Kidney (tissue), 14 donors: ENCODE data around the gene ABHD16A. TPM values are rescaled to one million over a fixed set of nuclear protein-coding genes. Genes with fewer than 3 reads are reported as not detected.

Experiments
- DNase-seq, 5 donors: peaks; one replicate each; pipeline ENCODE4 v3.0.0-alpha.2; 2013 to 2020
- FAIRE-seq: peaks from 2 replicates; lab custom pipeline; 2012; peaks lifted over from hg19 to GRCh38; lab: Jason Lieb, UNC
- H3K27ac ChIP-seq, 2 donors: one replicate each; pipeline ENCODE4 v1.7.0; 2013; ENCODE audit warnings: low read depth in 2 of 2, low read length in 2 of 2, inconsistent platforms in 1 of 2
- H3K27me3 ChIP-seq: one replicate; pipeline ENCODE4 v1.7.1; 2013; ENCODE audit warnings: low read length, inconsistent platforms; ENCODE audit not compliant: control insufficient read depth, insufficient read depth
- H3K36me3 ChIP-seq, 3 donors: one replicate each; pipeline versions ENCODE4 v1.7.0 to v1.7.1; 2013; ENCODE audit warnings: low read length in 3 of 3, control low read depth in 1 of 3, inconsistent platforms in 1 of 3; ENCODE audit not compliant: insufficient read depth in 3 of 3, control insufficient read depth in 2 of 3
- H3K4me1 ChIP-seq, 3 donors: one replicate each; pipeline versions ENCODE4 v1.7.0 to v1.7.1; 2013; ENCODE audit warnings: low read length in 3 of 3, inconsistent platforms in 1 of 3, low read depth in 1 of 3; ENCODE audit not compliant: control insufficient read depth in 2 of 3, insufficient read depth in 2 of 3
- H3K4me3 ChIP-seq, 3 donors: one replicate each; pipeline versions ENCODE4 v1.7.0 to v1.8.1; 2013; ENCODE audit warnings: low read length in 3 of 3, control low read depth in 1 of 3, inconsistent platforms in 1 of 3
- H3K9ac ChIP-seq, 3 donors: one replicate each; pipeline versions ENCODE4 v1.7.0 to v1.7.1; 2013; ENCODE audit warnings: low read length in 3 of 3, control low read depth in 1 of 3, inconsistent platforms in 1 of 3
- H3K9me3 ChIP-seq, 3 donors: one replicate each; pipeline versions ENCODE4 v1.7.0 to v1.7.1; 2013; ENCODE audit warnings: low read length in 3 of 3, control low read depth in 1 of 3, inconsistent platforms in 1 of 3; ENCODE audit not compliant: control insufficient read depth in 2 of 3, insufficient read depth in 1 of 3
- CTCF ChIP-seq: IDR thresholded peaks from 3 replicates; pipeline ENCODE4 v1.5.1; 2012; ENCODE audit warnings: mild to moderate bottlenecking, moderate library complexity, borderline replicate concordance; ENCODE audit not compliant: insufficient read depth; ENCODE audit errors: extremely low read depth
- intact Hi-C: fragments of 100-400 bp; cut with DNase I; formaldehyde crosslinking; loops from one replicate; pipeline ENCODE4 v1.11.1; 2022
- polyA plus RNA-seq: library from polyadenylated mRNA; stranded (reverse); fragments of 350-450 nt; fragmentation: Illumina TruSeq; extraction: RNeasy Lipid Tissue Mini Kit (QIAGEN cat#74804); gene quantifications from one replicate; pipeline ENCODE4 v1.2.3, GENCODE V29; 2014; ENCODE audit warnings: low read depth, low replicate concordance; ENCODE audit not compliant: insufficient read depth
- total RNA-seq: library from RNA; stranded (reverse); fragmentation: NEBNext Ultra II Directional; extraction: Animal tissue kit (Norgen Biotek cat#: 25700); gene quantifications from one replicate; pipeline ENCODE4 v1.2.1, GENCODE V29; 2021
- donor health status: control.
- donor health status: control.
- donor health status: control.
- donor health status: control.
- donor health status: control.
- donor health status: DM: yes; HTN: yes; CAD: no.
- donor health status: Normal renal cell carcinoma (clear cell type).

Gene ABHD16A
- total and polyA plus RNA-seq, 2 donors from 2014 or later: 48.7 to 50.2 TPM

GRCh38 chr6:31719001-31719400, 15.9 kb upstream of the ABHD16A start:
- no peak overlapping the region for H3K9ac ChIP-seq
- no peak for DNase-seq
- no peaks in the 10 kb centered on the region for H3K27me3 ChIP-seq
- no peaks in the 10 kb centered on the region for H3K4me1 ChIP-seq
- H3K9me3 ChIP-seq: no peaks in the 10 kb centered on the region
- no peak overlapping the region for H3K4me3 ChIP-seq
- intact Hi-C loops: no loop called here
- no peak for TF ChIP-seq CTCF
- H3K27ac ChIP-seq: no peak overlapping the region
- no peak for FAIRE-seq
- H3K36me3 ChIP-seq: no peaks in the 10 kb centered on the region

- no peak for FAIRE-seq
- intact Hi-C loops: no loop called here
Observed at GRCh38 chr6:31718265-31718664, 15.1 kb upstream of the ABHD16A start.

GRCh38 chr6:31717499-31718222, 14.5 kb upstream of the ABHD16A start:
- TF ChIP-seq CTCF: no peak
- intact Hi-C loops: no loop called here
- Histone ChIP-seq H3K36me3 (no peaks in the 10 kb centered on the region), H3K27me3 (no peaks in the 10 kb centered on the region), H3K27ac (no peak overlapping the region), H3K9me3 (no peaks in the 10 kb centered on the region), H3K9ac (no peak overlapping the region), H3K4me3 (no peak overlapping the region), H3K4me1 (no peaks in the 10 kb centered on the region)
- FAIRE-seq (no peak), DNase-seq (peak in 2 of 5 donors; percentile 43 to 47)

More at GRCh38 chr6:31718265-31718664, 15.1 kb upstream of the ABHD16A start:
- no peak overlapping the region for H3K27ac ChIP-seq
- H3K4me3 ChIP-seq: no peak overlapping the region
- no peaks in the 10 kb centered on the region for H3K9me3 ChIP-seq
- H3K36me3 ChIP-seq: no peaks in the 10 kb centered on the region
- no peak for TF ChIP-seq CTCF
- H3K27me3 ChIP-seq: no peaks in the 10 kb centered on the region
- DNase-seq: no peak
- no peak overlapping the region for H3K9ac ChIP-seq
- no peaks in the 10 kb centered on the region for H3K4me1 ChIP-seq
